ENCODE data around the gene TNFSF10.
"Not testable (repeated sequence)": the region's sequence is repeated elsewhere in the genome, so short reads cannot be mapped to it uniquely, and the experiment has no call there.

The TNFSF10 gene

DNA sequence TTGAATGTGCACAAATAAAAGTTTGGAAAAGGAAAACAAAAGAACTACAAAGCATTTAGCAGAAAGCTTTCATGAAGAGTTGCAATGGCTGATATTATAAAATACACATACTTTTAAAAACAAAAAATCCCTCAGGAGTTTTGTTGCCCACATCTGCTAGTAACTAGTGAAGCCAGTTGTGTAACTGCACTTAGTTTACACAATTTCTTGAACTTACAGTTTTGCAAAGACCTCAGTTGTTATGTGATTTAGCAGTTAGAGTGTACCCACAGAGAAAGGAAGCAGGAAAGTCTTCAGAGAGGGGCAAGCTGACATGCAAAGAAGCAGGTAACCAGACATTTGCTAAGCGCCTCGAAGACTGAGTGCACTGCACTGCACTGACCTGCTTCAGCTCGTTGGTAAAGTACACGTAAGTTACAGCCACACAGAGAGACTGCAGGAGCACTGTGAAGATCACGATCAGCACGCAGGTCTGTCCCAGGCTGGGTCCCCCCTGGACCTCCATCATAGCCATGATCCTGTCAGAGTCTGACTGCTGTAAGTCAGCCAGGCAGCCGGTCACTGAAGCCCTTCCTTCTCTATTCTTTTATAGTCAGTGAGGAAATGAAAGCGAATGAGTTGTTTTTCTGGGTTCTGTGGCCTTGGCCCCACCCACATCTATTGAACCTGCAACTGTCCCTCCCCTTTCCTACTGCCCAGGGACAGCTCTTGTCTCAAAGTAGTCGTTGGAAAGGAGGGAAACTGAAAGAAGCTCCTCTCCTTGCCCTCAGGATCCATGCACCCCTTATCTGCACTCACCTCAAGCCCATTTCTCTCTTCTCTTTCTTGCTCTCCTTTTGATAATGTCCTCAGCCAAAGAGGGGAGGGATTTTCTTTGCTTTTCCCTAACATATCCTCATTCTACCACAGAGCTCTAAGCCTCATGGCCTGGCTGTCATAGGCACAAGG is at the start of gene TNFSF10:
TNFSF10 (minus strand) TSS at position 560 of the 948 bp plus-strand sequence; CDS start at position 514, 46 bp downstream.
- DNase-seq (ENCODE audit: low spot score): no peak

- no peak for DNase-seq (ENCODE audit: low spot score)
Observed at GRCh38 chr3:172569128-172570008, 46.1 kb upstream of the TNFSF10 start.

GRCh38 chr3:172568701-172569100 is 45.5 kb upstream of the TNFSF10 start:
- no peak for DNase-seq (ENCODE audit: low spot score)

- not testable (repeated sequence) for DNase-seq (ENCODE audit: low spot score)
Observed at GRCh38 chr3:172566785-172567184, 43.6 kb upstream of the TNFSF10 start.

DNA sequence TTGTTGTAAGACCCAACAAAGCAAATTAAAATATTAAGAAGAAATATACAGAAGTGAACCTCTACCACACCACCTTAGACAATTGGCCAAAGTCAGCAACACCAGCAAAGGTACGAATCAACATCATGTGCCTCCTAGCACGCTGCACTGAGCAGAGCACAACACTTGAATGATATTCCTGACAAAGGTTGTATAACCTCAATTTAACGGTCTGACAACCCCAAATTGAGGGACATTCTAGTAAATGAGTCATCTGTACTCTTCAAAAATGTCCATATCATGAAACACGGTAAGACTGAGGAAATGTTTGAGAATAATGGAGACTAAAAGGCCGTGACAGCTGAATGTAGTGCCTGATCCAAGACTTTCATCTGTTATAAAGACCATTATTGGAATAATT is 41.3 kb upstream of the TNFSF10 start:
- DNase-seq (ENCODE audit: low spot score): no peak

GRCh38 chr3:172562871-172563865 is 39.9 kb upstream of the TNFSF10 start:
- no peak for DNase-seq (ENCODE audit: low spot score)

DNA sequence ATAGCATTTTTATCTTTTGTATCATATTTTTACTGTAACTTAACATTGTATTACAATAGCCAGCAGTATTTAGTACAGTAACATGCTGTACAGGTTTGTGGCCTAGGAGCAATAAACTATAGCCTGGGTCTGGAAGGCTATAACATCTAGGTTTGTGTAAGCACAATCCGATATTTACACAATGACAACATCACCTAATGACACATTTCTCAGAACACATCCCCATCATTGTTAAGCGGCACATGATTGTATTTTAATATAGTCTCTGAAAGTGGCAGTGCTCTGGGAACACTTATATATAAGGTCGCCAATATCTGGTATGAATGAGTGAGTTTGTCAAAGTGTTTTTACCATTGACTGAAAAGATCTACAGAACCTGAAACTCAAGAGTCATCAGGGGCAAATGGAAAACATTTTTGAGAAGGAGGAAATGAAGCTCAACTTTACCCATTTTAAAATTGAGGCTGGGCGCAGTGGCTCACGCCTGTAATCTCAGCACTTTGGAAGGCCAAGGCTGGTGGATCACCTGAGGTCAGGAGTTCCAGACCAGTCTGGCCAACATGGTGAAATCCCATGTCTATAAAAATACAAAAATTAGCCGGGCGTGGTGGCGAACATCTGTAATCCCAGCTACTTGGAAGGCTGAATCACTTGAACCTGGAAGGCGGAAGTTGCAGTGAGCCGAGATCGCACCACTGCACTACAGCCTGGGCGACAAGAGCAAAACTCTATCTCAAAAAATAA is 38.8 kb upstream of the TNFSF10 start:
- DNase-seq (ENCODE audit: low spot score): no peak

- DNase-seq (ENCODE audit: low spot score): no peak
Observed at GRCh38 chr3:172560586-172560985, 37.4 kb upstream of the TNFSF10 start.

DNA sequence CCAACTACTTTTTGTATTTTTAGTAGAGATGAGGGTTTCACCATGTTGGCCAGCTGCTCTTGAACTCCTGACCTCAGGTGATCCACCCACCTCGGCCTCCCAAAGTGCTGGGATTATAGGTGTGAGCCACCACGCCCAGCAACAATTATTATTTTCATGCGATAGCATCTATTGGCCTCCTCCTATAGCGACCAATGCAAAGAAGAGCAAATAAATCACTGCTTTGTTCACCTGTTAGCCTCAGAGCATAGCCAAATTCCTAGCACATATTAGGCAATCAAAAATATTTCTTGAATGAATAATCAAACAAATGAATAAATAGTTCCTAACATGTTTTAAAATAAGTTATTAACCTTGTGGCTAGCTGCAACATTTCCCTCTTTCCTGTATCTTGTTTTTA is 36.8 kb upstream of the TNFSF10 start:
- no peak for DNase-seq (ENCODE audit: low spot score)

GRCh38 chr3:172559020-172559419 is 35.8 kb upstream of the TNFSF10 start:
- DNase-seq (ENCODE audit: low spot score): no peak

- no peak for DNase-seq (ENCODE audit: low spot score)
Observed at GRCh38 chr3:172557515-172558220, 34.4 kb upstream of the TNFSF10 start.

DNA sequence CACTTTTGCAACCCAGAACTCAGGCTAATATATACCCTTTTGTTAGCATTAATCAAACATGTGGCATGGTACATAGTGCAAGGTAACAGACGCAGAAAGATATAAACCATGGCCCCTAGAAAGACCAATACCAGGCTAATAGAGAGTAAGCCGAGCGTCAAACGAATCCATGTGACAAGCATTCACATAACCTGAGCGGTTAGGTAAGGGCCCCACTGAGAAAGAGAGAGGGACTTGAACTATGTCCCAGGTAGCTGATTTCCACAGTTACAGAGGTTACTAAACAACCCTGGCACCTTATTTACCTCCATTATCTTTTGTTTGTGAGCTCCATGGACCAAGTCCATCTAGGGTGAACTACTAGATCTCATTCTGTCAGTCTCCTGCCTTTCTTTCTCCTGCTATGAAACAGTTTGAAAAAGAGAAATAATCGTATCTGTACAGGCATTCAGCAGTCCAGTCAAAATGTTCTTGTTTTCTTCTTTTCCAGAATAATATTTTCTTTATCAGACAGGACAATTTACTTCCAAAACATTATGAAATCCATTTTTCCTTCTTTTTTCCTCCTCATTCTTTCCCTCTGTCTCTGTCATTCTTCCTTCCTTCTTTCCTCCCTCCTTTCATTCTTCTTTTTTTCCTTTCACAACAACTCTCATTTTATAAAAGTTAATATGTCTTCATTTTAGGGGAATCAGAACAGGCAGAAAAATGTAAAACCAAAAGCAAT is 30.5 kb upstream of the TNFSF10 start:
- DNase-seq (ENCODE audit: low spot score): no peak

- DNase-seq (ENCODE audit: low spot score): no peak
Observed at GRCh38 chr3:172552607-172553006, 29.4 kb upstream of the TNFSF10 start.

- DNase-seq (ENCODE audit: low spot score): no peak
Observed at GRCh38 chr3:172551874-172552273, 28.6 kb upstream of the TNFSF10 start.

GRCh38 chr3:172550347-172550943 is 27.2 kb upstream of the TNFSF10 start:
- peak; percentile 75 for DNase-seq (ENCODE audit: low spot score)

- no peak for DNase-seq (ENCODE audit: low spot score)
Observed at GRCh38 chr3:172549144-172549543, 25.9 kb upstream of the TNFSF10 start.

DNA sequence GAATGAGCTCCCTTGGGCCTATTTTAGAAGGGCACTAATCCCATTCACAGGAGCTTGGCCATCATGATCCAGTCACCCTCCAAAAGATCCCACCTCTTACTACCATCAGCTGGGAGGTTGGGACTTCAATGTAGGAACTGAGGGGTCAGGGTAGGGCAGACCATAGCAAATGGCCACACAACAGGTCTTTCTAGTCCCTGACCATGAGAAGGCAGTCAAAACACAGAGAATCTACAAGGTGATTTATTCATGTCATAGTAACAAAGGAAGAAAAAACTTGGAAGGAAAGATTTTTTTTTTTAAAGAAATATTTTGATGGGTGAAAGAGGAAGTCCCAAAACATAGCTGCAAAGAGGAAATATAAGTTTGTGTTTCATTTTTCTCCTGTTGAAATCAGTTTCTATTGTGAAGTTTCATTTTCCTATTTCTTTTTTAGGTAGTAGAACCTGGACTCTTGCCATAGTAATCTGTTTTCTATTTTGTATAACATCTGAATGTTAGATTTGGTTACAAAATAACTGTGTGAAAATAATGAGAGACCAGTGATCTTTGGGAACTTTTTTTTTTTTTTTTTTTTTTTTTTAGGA is 23.5 kb upstream of the TNFSF10 start:
- no peak for DNase-seq (ENCODE audit: low spot score)

DNA sequence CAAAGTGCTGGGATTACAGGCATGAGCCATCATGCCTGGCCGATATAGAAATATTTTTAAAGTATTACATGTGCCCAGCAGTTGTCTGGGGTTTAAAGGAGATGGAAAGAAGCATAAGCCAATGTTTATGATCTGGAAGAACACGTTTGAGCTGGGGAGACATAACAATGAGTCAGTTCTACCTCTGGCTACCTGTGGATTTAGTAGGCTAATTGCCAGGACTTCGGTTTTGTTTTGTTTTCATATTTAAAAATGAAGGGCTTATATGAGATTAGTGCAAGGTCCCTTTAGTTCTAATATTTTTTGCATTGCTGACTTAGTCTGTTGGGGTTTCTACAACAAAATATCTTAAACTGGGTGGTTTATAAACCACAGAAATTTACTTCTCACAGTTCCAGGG is 22.9 kb upstream of the TNFSF10 start:
- no peak for DNase-seq (ENCODE audit: low spot score)

DNA sequence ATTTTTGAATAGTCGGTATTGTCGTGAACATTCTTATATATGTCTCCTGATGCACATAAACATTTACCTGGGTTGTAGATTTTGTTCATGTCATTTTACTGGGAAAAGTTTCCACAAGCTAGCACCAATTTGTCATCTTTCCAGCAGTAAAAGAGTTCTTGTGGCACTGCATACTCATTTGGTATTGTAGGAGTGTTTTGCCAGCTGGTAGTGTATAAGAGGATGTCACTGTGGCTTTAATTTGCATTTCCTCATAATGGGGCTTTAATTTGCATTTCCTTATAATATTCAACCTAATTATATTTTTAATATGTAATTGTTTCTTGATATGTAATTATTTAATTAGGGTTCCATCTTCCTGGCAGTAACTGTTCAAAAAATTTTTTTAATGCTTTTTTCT is 21.2 kb upstream of the TNFSF10 start:
- DNase-seq (ENCODE audit: low spot score): no peak

Data from RKO (cell line).